Urothelium cell line (cell line): Measurements from ENCODE around the gene RAPH1.
"Not testable (repeated sequence)": the region's sequence is repeated elsewhere in the genome, so short reads cannot be mapped to it uniquely, and the experiment has no call there.

Experiments used
- DNase-seq: peaks from one replicate; pipeline ENCODE4 v3.0.0; 2011; ENCODE audit warnings: low spot score, mixed read lengths
- FAIRE-seq: peaks from 2 replicates; lab custom pipeline; 2011; peaks lifted over from hg19 to GRCh38; lab: Jason Lieb, UNC

RAPH1 gene

GRCh38 chr2:203437511-203437910 lies 97.6 kb downstream of the RAPH1 start:
- no peak for FAIRE-seq
- no peak for DNase-seq

GRCh38 chr2:203436496-203436895 lies 98.6 kb downstream of the RAPH1 start:
- no peak for FAIRE-seq
- DNase-seq, result no peak

GRCh38 chr2:203432811-203433210 lies 102.3 kb downstream of the RAPH1 start:
- FAIRE-seq, result no peak

GRCh38 chr2:203431391-203432185 lies 103.5 kb downstream of the RAPH1 start:
- FAIRE-seq (no peak), DNase-seq (no peak)

More at GRCh38 chr2:203432811-203433210, 102.3 kb downstream of the RAPH1 start:
- no peak for DNase-seq

GRCh38 chr2:203429643-203430042 lies 105.5 kb downstream of the RAPH1 start:
- not testable (repeated sequence) for DNase-seq, FAIRE-seq

GRCh38 chr2:203427061-203427460 lies 108.0 kb downstream of the RAPH1 start:
- FAIRE-seq (no peak), DNase-seq (no peak)

- no peak for DNase-seq
- no peak for FAIRE-seq
Observed at GRCh38 chr2:203418271-203418670, 116.8 kb downstream of the RAPH1 start.

GRCh38 chr2:203413796-203414195 lies 121.3 kb downstream of the RAPH1 start:
- DNase-seq (no peak), FAIRE-seq (no peak)

- DNase-seq, result no peak
- FAIRE-seq, result no peak
Observed at GRCh38 chr2:203412546-203413331, 122.4 kb downstream of the RAPH1 start.

GRCh38 chr2:203407496-203407895 lies 127.6 kb downstream of the RAPH1 start:
- DNase-seq (no peak), FAIRE-seq (no peak)

- no peak for DNase-seq
- no peak for FAIRE-seq
Observed at GRCh38 chr2:203404996-203405395, 130.1 kb downstream of the RAPH1 start.

GRCh38 chr2:203400805-203401585 lies 134.1 kb downstream of the RAPH1 start:
- no peak for FAIRE-seq
- DNase-seq, result no peak

- DNase-seq, result no peak
- no peak for FAIRE-seq
Observed at GRCh38 chr2:203399031-203399430, 136.1 kb downstream of the RAPH1 start.

GRCh38 chr2:203396667-203397066 lies 138.4 kb downstream of the RAPH1 start:
- FAIRE-seq (no peak), DNase-seq (no peak)

GRCh38 chr2:203395858-203396257 lies 139.2 kb downstream of the RAPH1 start:
- DNase-seq (no peak), FAIRE-seq (no peak)

- no peak for FAIRE-seq
- DNase-seq, result no peak
Observed at GRCh38 chr2:203394519-203395227, 140.4 kb downstream of the RAPH1 start.

GRCh38 chr2:203388153-203388552 lies 146.9 kb downstream of the RAPH1 start:
- FAIRE-seq, DNase-seq: not testable (repeated sequence)

- no peak for FAIRE-seq
- DNase-seq, result no peak
Observed at GRCh38 chr2:203383038-203383437, 152.1 kb downstream of the RAPH1 start.

- FAIRE-seq (no peak), DNase-seq (no peak)
Observed at GRCh38 chr2:203379156-203379555, 155.9 kb downstream of the RAPH1 start.

GRCh38 chr2:203376173-203376572 lies 158.9 kb downstream of the RAPH1 start:
- DNase-seq (no peak), FAIRE-seq (no peak)

GRCh38 chr2:203372706-203373105 lies 162.4 kb downstream of the RAPH1 start:
- FAIRE-seq, DNase-seq: not testable (repeated sequence)
